NT2/D1 (cell line): ENCODE measurements around the gene CRYBG2.

Experiments used
- DNase-seq: peaks from one replicate; pipeline ENCODE4 v3.0.0-alpha.2; 2011; ENCODE audit warnings: low read depth, low spot score
- H3K27me3 ChIP-seq: 2 replicates; pipeline ENCODE4 v1.6.0; 2011; ENCODE audit warnings: mild to moderate bottlenecking; ENCODE audit not compliant: insufficient read length, insufficient read depth
- H3K36me3 ChIP-seq: 2 replicates; pipeline ENCODE4 v1.6.1; 2011; ENCODE audit warnings: mild to moderate bottlenecking, low read length, mixed read lengths; ENCODE audit not compliant: insufficient read depth, insufficient read length
- H3K4me1 ChIP-seq: 2 replicates; pipeline ENCODE4 v1.5.1; 2011; ENCODE audit not compliant: insufficient read depth, insufficient read length
- H3K4me3 ChIP-seq: 2 replicates; pipeline ENCODE4 v1.5.1; 2011; ENCODE audit warnings: low read depth; ENCODE audit not compliant: insufficient read length
- H3K9ac ChIP-seq: 2 replicates; pipeline ENCODE4 v1.6.0; 2011; ENCODE audit warnings: low read depth; ENCODE audit not compliant: insufficient read length
- H3K9me3 ChIP-seq: 2 replicates; pipeline ENCODE4 v1.5.1; 2011; ENCODE audit warnings: mild to moderate bottlenecking, low read length; ENCODE audit not compliant: insufficient read depth
- SUZ12 ChIP-seq: IDR thresholded peaks from 2 replicates; pipeline ENCODE4 v1.6.1; 2011; ENCODE audit not compliant: insufficient read length, insufficient read depth; ENCODE audit errors: extremely low read depth
- YY1 ChIP-seq: IDR thresholded peaks from 2 replicates; pipeline ENCODE4 v1.6.1; 2011; ENCODE audit not compliant: insufficient read length, insufficient read depth
- ZNF274 ChIP-seq: IDR thresholded peaks from 2 replicates; pipeline ENCODE4 v1.6.1; 2011; ENCODE audit warnings: mild to moderate bottlenecking, low read depth, low read length

CRYBG2 gene

DNA sequence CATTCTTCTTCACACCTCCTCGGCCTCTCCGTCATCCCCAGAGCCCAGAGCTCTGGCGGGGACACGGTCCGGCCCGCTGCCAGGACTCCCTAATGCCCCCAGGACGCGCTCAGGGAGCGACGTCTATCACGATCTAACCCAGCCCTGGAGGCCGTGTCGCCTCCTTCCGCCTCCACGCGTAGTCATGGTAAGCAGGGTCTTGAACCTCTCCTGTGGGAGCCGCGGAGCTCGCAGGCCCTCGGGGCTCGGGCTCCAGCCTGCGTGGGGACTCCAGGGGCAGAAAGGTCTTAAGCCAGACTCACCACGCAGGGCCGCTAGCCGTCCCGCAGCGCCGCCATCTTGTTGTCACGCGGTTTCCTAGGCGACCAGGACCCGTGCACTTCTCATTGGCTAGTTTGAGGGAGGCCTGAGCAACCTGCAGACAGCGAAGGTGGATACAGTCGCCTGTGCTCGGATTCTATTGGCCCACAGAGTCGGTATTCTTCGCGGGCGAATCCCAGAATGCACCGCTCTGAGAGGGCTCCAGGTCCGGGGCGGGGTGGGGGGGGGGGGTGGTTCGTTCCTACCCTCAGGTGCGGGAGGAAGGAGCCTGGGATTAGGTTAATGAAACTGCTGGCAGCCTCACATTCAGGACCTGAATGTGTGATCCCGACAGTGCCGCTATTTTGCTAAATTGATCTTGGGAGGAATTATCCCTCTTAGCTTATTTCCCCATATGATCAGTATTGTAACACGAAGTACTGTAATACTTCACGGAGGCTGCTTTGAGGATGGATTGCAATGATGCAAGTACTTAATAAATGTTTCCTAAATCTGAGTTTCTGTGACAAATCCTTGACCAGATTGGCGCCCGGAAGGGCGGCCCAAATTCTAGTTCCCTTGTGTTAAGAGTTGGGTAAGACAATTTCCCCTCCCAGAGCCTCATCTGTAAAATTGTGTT, 47.4 kb downstream of the CRYBG2 start, which contains the start of gene UBXN11:
UBXN11 (minus strand) TSS at position 347 of the 940 bp plus-strand sequence. CDS start 3,753 bp downstream, outside the sequence.
- peak within 1 kb of the TSS; percentile 99 for H3K4me3 ChIP-seq
- H3K4me1 ChIP-seq = peaks cover 5% of the 10 kb centered on the region
- no peaks in the 10 kb centered on the region for H3K9me3 ChIP-seq
- peaks cover 3% of the 10 kb centered on the region for H3K36me3 ChIP-seq
- H3K9ac ChIP-seq = peak within 1 kb of the TSS; percentile 95
- DNase-seq = peak; percentile 99
- no peak for TF ChIP-seq SUZ12
- peak; percentile 93 for TF ChIP-seq YY1
- no peak for TF ChIP-seq ZNF274
- H3K27me3 ChIP-seq = no peaks in the 10 kb centered on the region

DNA sequence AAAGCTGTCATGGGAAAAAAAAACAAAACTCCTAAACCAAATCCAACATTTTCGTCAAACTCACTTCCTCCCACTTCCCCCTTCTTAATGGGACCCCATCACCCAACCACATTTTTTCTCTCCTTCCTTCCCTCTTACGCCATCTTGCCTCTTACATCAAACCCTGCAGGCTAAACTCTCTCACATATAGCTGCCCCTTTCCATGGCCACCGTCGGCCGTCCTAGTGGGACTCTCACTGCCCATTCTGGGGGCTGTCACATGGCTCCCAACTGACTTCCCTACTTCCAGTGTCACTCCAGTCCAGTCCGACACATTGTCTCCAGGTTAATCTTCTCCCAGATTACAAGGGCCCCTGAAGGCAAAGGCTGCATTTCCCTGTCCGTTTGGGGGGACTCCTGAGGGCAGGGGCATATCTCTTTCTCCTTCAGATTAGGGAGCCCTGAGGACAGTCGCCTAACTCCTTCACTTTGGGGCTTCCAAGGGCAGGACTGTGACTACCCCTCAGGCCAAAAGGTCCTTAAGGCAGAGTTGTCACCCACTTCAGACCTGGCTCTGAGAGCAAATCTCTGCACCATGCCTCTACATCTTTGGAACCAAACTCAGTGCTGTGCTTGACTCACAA, 48.2 kb downstream of the CRYBG2 start:
- TF ChIP-seq YY1 (no peak), SUZ12 (no peak), ZNF274 (no peak)
- no peak for DNase-seq
- H3K4me3 ChIP-seq = peak overlapping the region; percentile 99

DNA sequence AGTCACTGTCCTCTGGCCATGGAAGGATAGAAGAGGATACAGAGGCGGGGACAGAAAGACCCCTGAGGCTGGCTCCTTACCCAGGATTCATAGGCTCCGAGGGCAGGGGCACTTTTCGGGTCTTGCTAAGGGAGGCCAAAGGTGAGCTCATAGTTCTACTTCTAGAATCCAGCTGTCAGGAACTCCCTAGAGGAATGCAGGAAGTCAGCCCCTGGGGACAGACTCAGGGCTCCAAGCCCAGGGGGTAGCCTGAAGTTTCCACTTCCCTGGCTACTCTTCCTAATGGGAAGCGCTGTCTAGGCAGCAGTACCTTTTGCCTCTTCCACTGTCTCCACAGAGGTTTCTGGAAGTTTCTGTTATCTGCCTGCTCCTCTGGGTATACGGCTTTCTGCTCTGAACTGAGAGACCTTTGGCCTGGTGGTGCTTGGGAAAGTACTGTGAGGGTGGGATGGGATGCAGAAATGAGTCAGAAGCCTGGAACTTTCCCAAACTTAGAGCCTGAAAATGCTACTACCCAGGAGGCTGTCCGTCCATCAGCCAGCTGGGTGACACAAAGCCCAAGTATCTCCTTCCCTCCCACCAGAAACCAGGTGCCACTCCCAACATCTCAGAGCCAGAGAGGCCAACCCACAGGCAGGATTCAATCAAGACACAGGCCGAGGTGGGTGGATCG, 51.1 kb downstream of the CRYBG2 start:
- DNase-seq = no peak
- no peak overlapping the region for H3K4me3 ChIP-seq
- TF ChIP-seq SUZ12 (no peak), YY1 (no peak), ZNF274 (no peak)
- no peaks in the 10 kb centered on the region for H3K9me3 ChIP-seq
- H3K36me3 ChIP-seq = peaks cover 15% of the 10 kb centered on the region
- H3K9ac ChIP-seq = no peak overlapping the region
- H3K27me3 ChIP-seq = no peaks in the 10 kb centered on the region
- no peaks in the 10 kb centered on the region for H3K4me1 ChIP-seq

More for the DNA sequence above, 48.2 kb downstream of the CRYBG2 start:
- Histone ChIP-seq H3K36me3 (peaks cover 11% of the 10 kb centered on the region), H3K9ac (peak overlapping the region; percentile 95), H3K4me1 (peaks cover 5% of the 10 kb centered on the region), H3K27me3 (no peaks in the 10 kb centered on the region), H3K9me3 (no peaks in the 10 kb centered on the region)

DNA sequence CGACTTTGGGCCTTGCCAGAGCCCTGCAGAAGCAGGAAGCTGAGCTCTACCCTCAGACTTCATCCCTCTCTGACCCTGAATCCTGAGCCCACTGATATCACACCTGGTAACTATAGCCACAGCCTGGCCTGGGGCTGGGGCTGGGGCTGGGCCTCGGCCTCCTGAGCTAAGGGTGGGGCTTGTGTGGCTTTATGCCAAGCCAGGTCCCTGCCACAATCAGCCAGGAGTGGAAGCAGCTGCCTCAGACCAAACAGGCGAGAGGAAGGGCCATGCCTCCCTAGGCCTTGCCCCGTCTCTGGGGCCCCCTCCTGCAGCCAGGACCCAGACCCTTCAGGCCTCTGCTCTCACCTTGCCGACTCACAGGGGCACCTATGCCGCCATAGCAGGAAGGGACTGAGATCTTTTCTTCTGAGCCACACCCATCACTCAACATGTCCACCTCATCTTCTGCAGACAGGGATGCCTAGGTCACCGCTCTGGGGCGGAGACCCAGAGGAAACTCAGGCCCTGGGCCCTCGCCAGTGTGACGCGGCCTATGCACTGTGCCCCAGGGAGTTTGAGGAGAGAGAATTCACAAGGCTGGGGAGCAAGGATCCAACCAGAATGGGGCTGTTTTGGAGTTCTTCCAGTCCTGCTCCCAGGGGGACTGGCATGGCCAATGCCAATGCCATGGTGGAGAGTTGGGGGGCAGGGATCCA, 53.2 kb downstream of the CRYBG2 start:
- H3K27me3 ChIP-seq = no peaks in the 10 kb centered on the region
- H3K9ac ChIP-seq = no peak overlapping the region
- no peak for DNase-seq
- H3K36me3 ChIP-seq = peaks cover 35% of the 10 kb centered on the region
- H3K4me3 ChIP-seq = no peak overlapping the region
- TF ChIP-seq YY1 = no peak
- no peak for TF ChIP-seq SUZ12
- no peak for TF ChIP-seq ZNF274
- no peaks in the 10 kb centered on the region for H3K9me3 ChIP-seq
- H3K4me1 ChIP-seq = no peaks in the 10 kb centered on the region

DNA sequence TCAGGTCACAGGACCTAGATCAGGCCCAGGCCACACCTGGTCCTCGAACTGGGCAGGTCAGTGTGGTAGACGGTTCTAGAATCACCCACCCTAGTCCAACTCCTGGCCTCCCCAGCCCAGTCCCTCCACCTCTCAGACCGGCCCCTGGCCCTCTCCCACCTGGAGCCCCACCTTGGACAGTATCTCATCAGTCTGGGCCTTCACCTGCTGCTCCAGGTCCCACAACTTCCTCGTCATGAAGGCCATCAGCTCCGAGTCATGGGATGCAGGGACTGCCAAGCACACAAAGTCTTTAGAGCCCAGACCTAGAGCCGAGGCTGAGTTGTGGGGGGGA, 56.2 kb downstream of the CRYBG2 start:
- H3K4me3 ChIP-seq = no peak overlapping the region
- no peak overlapping the region for H3K9ac ChIP-seq
- H3K4me1 ChIP-seq = no peaks in the 10 kb centered on the region
- TF ChIP-seq SUZ12 (no peak), YY1 (no peak), ZNF274 (no peak)
- H3K36me3 ChIP-seq = peaks cover 47% of the 10 kb centered on the region
- no peaks in the 10 kb centered on the region for H3K27me3 ChIP-seq
- no peaks in the 10 kb centered on the region for H3K9me3 ChIP-seq
- DNase-seq = no peak

DNA sequence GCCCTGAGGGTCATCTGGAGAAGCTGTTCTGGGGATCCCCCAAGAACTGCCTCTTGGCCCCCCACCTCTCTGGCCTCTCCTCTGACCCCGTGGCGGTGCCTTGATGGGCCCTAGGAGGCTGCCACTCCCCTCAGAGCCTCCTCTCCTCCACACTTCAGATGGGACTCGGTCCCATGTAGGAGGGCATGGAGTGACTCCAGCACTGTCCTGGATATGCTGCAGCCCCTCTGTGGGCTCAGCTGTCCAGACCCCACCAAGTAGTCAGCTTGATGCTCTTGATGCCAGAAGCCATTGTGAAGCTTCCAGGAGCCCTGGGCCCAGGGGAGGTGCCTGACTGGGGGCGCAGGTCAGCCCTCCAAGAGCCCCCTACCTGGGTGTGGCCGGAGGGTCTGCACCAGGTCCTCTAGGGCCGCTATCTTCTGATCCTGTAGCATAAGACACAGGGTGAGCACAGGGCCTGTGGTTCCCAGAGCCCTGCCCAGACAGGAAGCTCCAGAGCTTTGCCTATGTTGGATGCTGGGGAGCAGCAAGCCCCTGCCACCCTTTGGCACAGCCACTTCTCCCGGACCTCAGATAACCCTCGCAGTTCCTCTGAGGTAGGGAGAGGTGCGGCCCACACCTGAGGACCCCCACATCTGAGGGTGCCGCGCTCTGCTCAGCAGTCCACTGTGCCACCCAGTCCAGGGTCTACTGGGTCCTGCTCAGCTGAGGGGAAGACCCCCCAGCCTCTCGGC, 56.7 kb downstream of the CRYBG2 start:
- Histone ChIP-seq H3K9ac (no peak overlapping the region), H3K4me1 (no peaks in the 10 kb centered on the region), H3K27me3 (no peaks in the 10 kb centered on the region), H3K9me3 (no peaks in the 10 kb centered on the region), H3K36me3 (peaks cover 48% of the 10 kb centered on the region), H3K4me3 (no peak overlapping the region)
- TF ChIP-seq YY1 = no peak
- no peak for TF ChIP-seq SUZ12
- TF ChIP-seq ZNF274 = no peak
- no peak for DNase-seq
